NCI-H524 treated with DMSO at 0.1 percent for 48 hours (cell line): ENCODE results near the gene CPSF6.
A peak's percentile ranks its signal among the peaks of the same experiment; 100 is the strongest.
"Not testable (repeated sequence)": the region's sequence is repeated elsewhere in the genome, so short reads cannot be mapped to it uniquely, and the experiment has no call there.

Experiments
- DNase-seq: peaks from one replicate; lab custom pipeline; 2025; lab: John Stamatoyannopoulos, UW

The CPSF6 gene

GRCh38 chr12:69239352-69239921 lies at the start of gene CPSF6:
TSS of gene CPSF6 (plus strand) at chr12:69239569. CDS start at chr12:69239647, 78 bp downstream.
- peak; percentile 52 for DNase-seq

- no peak for DNase-seq
These were observed 42.8 kb upstream of the CPSF6 start for GRCh38 chr12:69196302-69197288.

GRCh38 chr12:69199976-69200375 lies 39.4 kb upstream of the CPSF6 start:
- DNase-seq, result not testable (repeated sequence)

- DNase-seq, result no peak
These were observed 35.2 kb upstream of the CPSF6 start for GRCh38 chr12:69204191-69204590.

GRCh38 chr12:69210661-69211060 lies 28.7 kb upstream of the CPSF6 start:
- no peak for DNase-seq

GRCh38 chr12:69211160-69211559 lies 28.2 kb upstream of the CPSF6 start:
- DNase-seq, result no peak

- DNase-seq, result no peak
These were observed 25.2 kb upstream of the CPSF6 start for GRCh38 chr12:69214169-69214568.

GRCh38 chr12:69225251-69225910 lies 14.0 kb upstream of the CPSF6 start:
- no peak for DNase-seq

- DNase-seq, result no peak
These were observed 7.9 kb upstream of the CPSF6 start for GRCh38 chr12:69231479-69231878.

- no peak for DNase-seq
These were observed 599 bp upstream of the CPSF6 start for GRCh38 chr12:69238589-69239351.

- no peak for DNase-seq
These were observed 707 bp downstream of the CPSF6 start for GRCh38 chr12:69239922-69240630.

- DNase-seq, result no peak
These were observed 1.2 kb downstream of the CPSF6 start for GRCh38 chr12:69240631-69240995.

- no peak for DNase-seq
These were observed 2.2 kb downstream of the CPSF6 start for GRCh38 chr12:69241438-69242092.

GRCh38 chr12:69243099-69244084 lies 4.0 kb downstream of the CPSF6 start:
- DNase-seq, result no peak

- DNase-seq, result no peak
These were observed 8.1 kb downstream of the CPSF6 start for GRCh38 chr12:69247268-69248018.

GRCh38 chr12:69252033-69252432 lies 12.7 kb downstream of the CPSF6 start:
- no peak for DNase-seq

- DNase-seq, result no peak
These were observed 14.7 kb downstream of the CPSF6 start for GRCh38 chr12:69254046-69254445.

GRCh38 chr12:69254862-69255261 lies 15.5 kb downstream of the CPSF6 start:
- DNase-seq, result no peak

- DNase-seq, result no peak
These were observed 19.3 kb downstream of the CPSF6 start for GRCh38 chr12:69258655-69259054.
